ENCODE results near the gene FEM1A.

DNA sequence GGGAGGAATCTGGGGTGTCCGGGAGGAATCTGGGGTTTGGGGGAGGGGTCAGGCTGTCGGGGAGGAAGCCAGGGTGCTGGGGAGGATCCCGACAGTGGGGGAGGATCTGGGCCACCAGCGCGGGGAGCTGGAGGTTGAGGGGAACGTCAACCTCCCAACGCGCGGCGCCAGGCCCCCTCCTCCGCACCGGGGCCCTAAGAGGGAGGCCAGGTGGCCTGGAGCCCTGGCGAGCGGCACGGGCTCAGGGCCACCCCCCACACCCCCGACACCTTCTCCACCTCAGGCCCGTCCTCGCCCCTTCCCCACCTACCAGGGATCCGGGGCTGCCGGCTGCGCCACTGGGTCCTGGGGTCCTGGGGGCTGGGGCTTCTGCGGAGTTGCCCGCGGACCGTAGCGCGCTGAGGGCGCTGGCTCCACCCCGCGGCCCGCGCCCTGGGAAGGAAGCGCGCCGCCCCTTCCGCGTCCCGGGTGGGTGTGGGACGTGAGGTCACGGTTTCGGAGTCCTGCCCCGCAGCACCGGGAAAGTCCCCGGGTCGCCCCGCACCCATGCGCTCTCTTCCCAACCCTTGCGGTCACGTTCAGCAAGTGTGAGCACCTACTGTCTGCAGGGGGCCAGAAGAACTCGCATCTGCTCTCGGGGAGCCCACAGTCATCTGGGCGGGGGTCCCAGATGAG is 39.9 kb downstream of the FEM1A start, which contains the start of gene TICAM1:
- no peak for TF ChIP-seq EZH2 (IDR thresholded peaks at IDR 0.05; ENCODE audit: low read depth)
- TF ChIP-seq, protein P1, sequence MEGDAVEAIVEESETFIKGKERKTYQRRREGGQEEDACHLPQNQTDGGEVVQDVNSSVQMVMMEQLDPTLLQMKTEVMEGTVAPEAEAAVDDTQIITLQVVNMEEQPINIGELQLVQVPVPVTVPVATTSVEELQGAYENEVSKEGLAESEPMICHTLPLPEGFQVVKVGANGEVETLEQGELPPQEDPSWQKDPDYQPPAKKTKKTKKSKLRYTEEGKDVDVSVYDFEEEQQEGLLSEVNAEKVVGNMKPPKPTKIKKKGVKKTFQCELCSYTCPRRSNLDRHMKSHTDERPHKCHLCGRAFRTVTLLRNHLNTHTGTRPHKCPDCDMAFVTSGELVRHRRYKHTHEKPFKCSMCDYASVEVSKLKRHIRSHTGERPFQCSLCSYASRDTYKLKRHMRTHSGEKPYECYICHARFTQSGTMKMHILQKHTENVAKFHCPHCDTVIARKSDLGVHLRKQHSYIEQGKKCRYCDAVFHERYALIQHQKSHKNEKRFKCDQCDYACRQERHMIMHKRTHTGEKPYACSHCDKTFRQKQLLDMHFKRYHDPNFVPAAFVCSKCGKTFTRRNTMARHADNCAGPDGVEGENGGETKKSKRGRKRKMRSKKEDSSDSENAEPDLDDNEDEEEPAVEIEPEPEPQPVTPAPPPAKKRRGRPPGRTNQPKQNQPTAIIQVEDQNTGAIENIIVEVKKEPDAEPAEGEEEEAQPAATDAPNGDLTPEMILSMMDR (conservative IDR thresholded peaks at IDR 0.05): no peak

All from PC-9 (cell line).